CD4-positive, alpha-beta T cell treated with Interleukin-2 at 100 ng/mL for 4 hours (primary cell): ENCODE data around the gene EIF3I.
A peak's percentile ranks its signal among the peaks of the same experiment; 100 is the strongest.

Experiments
- DNase-seq: peaks from one replicate; pipeline ENCODE4 v3.0.0-alpha.2; 2020; ENCODE audit warnings: low spot score

The EIF3I gene

GRCh38 chr1:32198237-32199042 lies 23.8 kb upstream of the EIF3I start:
- DNase-seq, result no peak

GRCh38 chr1:32199043-32199716 lies 23.0 kb upstream of the EIF3I start:
- DNase-seq, result no peak

- DNase-seq, result no peak
Observed at GRCh38 chr1:32199717-32200072, 22.5 kb upstream of the EIF3I start.

GRCh38 chr1:32200226-32201010 lies 21.8 kb upstream of the EIF3I start, which contains the start of gene CCDC28B:
Gene CCDC28B, plus strand, starts transcription at chr1:32200595. Its CDS starts 1,341 bp downstream, at chr1:32201936.
- DNase-seq, result peak; percentile 41

- DNase-seq, result peak; percentile 76
Observed at GRCh38 chr1:32201011-32201855, 21.0 kb upstream of the EIF3I start.

GRCh38 chr1:32204943-32205361 lies 17.3 kb upstream of the EIF3I start:
- no peak for DNase-seq

- peak; percentile 85 for DNase-seq
Observed at GRCh38 chr1:32205401-32206370, 16.5 kb upstream of the EIF3I start, which contains the start of gene IQCC. Gene IQCC, plus strand, starts transcription at chr1:32205671. Its CDS starts 11 bp downstream, at chr1:32205682.

- DNase-seq, result no peak
Observed at GRCh38 chr1:32208469-32208868, 13.7 kb upstream of the EIF3I start.

GRCh38 chr1:32208891-32209328 lies 13.3 kb upstream of the EIF3I start, which contains the start of gene DCDC2B:
Gene DCDC2B, plus strand, starts transcription at chr1:32209089. Its CDS starts 5 bp downstream, at chr1:32209094.
- DNase-seq, result peak; percentile 29

- DNase-seq, result peak; percentile 65
Observed at GRCh38 chr1:32215629-32216480, 6.4 kb upstream of the EIF3I start.

GRCh38 chr1:32216566-32216965 lies 5.6 kb upstream of the EIF3I start:
- DNase-seq, result no peak

GRCh38 chr1:32219022-32219421 lies 3.2 kb upstream of the EIF3I start:
- no peak for DNase-seq

- no peak for DNase-seq
Observed at GRCh38 chr1:32220746-32221580, 1.2 kb upstream of the EIF3I start.

- DNase-seq, result no peak
Observed at GRCh38 chr1:32221581-32221979, 627 bp upstream of the EIF3I start.

- no peak for DNase-seq
Observed at GRCh38 chr1:32223683-32224082, 1.5 kb downstream of the EIF3I start.

- DNase-seq, result no peak
Observed at GRCh38 chr1:32224285-32224684, 2.1 kb downstream of the EIF3I start.

- no peak for DNase-seq
Observed at GRCh38 chr1:32228771-32229170, 6.6 kb downstream of the EIF3I start.

- DNase-seq, result no peak
Observed at GRCh38 chr1:32231843-32232432, 9.7 kb downstream of the EIF3I start.
